NT2/D1 (cell line): ENCODE data around the gene SPINDOC.

Experiments used
- DNase-seq: peaks from one replicate; pipeline ENCODE4 v3.0.0-alpha.2; 2011; ENCODE audit warnings: low read depth, low spot score
- H3K27me3 ChIP-seq: 2 replicates; pipeline ENCODE4 v1.6.0; 2011; ENCODE audit warnings: mild to moderate bottlenecking; ENCODE audit not compliant: insufficient read length, insufficient read depth
- H3K36me3 ChIP-seq: 2 replicates; pipeline ENCODE4 v1.6.1; 2011; ENCODE audit warnings: mild to moderate bottlenecking, low read length, mixed read lengths; ENCODE audit not compliant: insufficient read depth, insufficient read length
- H3K4me1 ChIP-seq: 2 replicates; pipeline ENCODE4 v1.5.1; 2011; ENCODE audit not compliant: insufficient read depth, insufficient read length
- H3K4me3 ChIP-seq: 2 replicates; pipeline ENCODE4 v1.5.1; 2011; ENCODE audit warnings: low read depth; ENCODE audit not compliant: insufficient read length
- H3K9ac ChIP-seq: 2 replicates; pipeline ENCODE4 v1.6.0; 2011; ENCODE audit warnings: low read depth; ENCODE audit not compliant: insufficient read length
- H3K9me3 ChIP-seq: 2 replicates; pipeline ENCODE4 v1.5.1; 2011; ENCODE audit warnings: mild to moderate bottlenecking, low read length; ENCODE audit not compliant: insufficient read depth
- SUZ12 ChIP-seq: IDR thresholded peaks from 2 replicates; pipeline ENCODE4 v1.6.1; 2011; ENCODE audit not compliant: insufficient read length, insufficient read depth; ENCODE audit errors: extremely low read depth
- YY1 ChIP-seq: IDR thresholded peaks from 2 replicates; pipeline ENCODE4 v1.6.1; 2011; ENCODE audit not compliant: insufficient read length, insufficient read depth
- ZNF274 ChIP-seq: IDR thresholded peaks from 2 replicates; pipeline ENCODE4 v1.6.1; 2011; ENCODE audit warnings: mild to moderate bottlenecking, low read depth, low read length

The SPINDOC gene

GRCh38 chr11:63829823-63830489 is 16.7 kb downstream of the SPINDOC start:
- Histone ChIP-seq H3K4me1 (peaks cover 18% of the 10 kb centered on the region), H3K9ac (no peak overlapping the region), H3K36me3 (peaks cover 41% of the 10 kb centered on the region), H3K4me3 (no peak overlapping the region), H3K9me3 (no peaks in the 10 kb centered on the region), H3K27me3 (no peaks in the 10 kb centered on the region)
- no peak for DNase-seq
- TF ChIP-seq SUZ12 (no peak), YY1 (no peak), ZNF274 (no peak)

DNA sequence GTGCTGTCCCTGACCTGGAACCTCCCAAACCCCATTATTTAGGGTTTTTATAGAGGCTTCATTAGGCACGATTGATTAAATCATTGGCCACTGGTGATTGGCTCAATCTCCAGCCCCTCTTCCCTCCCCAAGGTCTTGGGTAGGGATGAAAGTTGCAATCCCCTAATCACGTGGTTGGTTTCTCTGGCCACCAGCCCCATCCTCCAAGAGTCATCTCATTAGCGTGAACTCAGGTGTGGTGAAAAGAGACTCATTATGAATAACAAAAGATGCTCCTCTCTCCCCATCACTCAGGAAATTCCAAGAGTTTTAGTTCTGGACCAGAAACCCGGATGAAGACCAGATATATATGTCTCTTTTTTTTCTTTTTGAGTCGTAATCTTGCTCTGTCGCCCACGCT is 18.1 kb downstream of the SPINDOC start:
- TF ChIP-seq YY1 (no peak), SUZ12 (no peak), ZNF274 (no peak)
- H3K9ac ChIP-seq = no peak overlapping the region
- H3K4me1 ChIP-seq = peaks cover 21% of the 10 kb centered on the region
- no peaks in the 10 kb centered on the region for H3K27me3 ChIP-seq
- no peaks in the 10 kb centered on the region for H3K9me3 ChIP-seq
- DNase-seq = no peak
- H3K36me3 ChIP-seq = peaks cover 27% of the 10 kb centered on the region
- no peak overlapping the region for H3K4me3 ChIP-seq

DNA sequence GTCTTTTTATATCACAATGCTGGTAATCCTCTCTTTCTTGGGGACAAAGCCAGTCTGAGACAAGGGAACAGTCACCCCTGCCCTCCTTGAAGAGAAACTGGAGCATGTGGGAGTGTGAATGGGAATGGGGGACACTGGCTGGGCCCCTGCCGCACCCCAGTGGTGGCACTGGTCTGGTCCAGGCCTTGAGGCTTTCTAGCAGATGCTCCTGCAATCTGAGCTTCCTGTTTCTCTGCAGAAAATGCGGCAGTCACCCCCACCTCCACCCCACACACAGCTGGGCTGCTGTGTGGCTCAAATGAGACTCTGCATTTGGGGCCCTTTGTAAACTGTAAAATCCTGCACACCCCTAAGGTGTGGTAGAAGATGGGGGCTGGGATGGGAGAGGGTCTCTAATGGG is 19.1 kb downstream of the SPINDOC start:
- DNase-seq = no peak
- no peak for TF ChIP-seq YY1
- TF ChIP-seq SUZ12 = no peak
- no peak for TF ChIP-seq ZNF274
- Histone ChIP-seq H3K9me3 (no peaks in the 10 kb centered on the region), H3K4me1 (peaks cover 21% of the 10 kb centered on the region), H3K27me3 (no peaks in the 10 kb centered on the region), H3K9ac (peak overlapping the region; percentile 28), H3K4me3 (no peak overlapping the region), H3K36me3 (peaks cover 17% of the 10 kb centered on the region)

DNA sequence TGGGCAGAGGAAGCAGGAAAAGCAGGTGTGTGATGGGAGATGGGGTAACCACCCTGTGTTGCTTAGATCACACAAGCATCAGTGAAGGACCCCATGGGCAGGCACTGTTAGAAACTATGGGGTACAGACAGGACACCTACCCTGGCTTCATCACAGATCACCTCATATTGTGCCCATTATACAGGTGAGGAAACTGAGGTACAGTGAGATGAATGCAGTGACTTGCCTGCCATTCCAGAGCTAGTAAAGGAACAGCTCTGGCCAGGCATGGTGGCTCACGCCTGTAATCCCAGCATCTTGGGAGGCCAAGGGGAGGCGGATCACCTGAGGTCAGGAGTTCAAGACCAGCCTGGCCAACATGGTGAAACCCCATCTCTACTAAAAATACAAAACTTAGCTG is 19.8 kb downstream of the SPINDOC start:
- H3K9ac ChIP-seq = no peak overlapping the region
- peaks cover 12% of the 10 kb centered on the region for H3K36me3 ChIP-seq
- TF ChIP-seq ZNF274 (no peak), SUZ12 (no peak), YY1 (no peak)
- DNase-seq = no peak
- no peaks in the 10 kb centered on the region for H3K9me3 ChIP-seq
- no peaks in the 10 kb centered on the region for H3K27me3 ChIP-seq
- no peak overlapping the region for H3K4me3 ChIP-seq
- H3K4me1 ChIP-seq = peaks cover 26% of the 10 kb centered on the region

DNA sequence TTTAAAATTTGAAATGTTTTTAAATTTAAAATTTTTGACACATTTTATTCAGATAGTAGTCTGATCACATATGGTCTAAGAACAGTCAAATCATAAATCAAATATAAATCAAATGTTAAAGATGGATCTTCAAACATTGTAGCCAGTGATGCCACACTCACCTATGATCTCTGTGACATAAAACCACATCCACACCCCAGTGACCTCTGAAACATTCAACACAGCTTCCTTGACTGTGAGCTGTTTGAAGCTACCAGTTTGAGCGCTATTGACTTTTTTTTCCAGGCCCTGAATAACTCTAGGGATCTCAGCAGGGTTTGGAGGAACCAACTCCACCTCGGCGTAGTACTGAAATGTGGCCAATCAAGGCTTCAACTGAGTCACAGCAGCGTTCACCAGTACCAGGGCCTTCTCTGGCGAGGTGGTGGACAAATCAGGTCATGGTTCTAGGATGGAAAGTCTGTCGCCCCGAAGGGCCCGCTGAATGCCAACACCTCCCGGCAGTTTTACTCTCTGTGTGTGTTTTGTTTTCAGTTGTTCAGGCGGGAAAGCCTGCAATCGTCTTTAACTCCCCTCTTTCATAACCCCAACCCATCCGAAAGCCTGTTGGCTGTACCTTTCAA is 21.4 kb downstream of the SPINDOC start:
- H3K4me1 ChIP-seq = peaks cover 29% of the 10 kb centered on the region
- no peak for TF ChIP-seq YY1
- TF ChIP-seq ZNF274 = no peak
- TF ChIP-seq SUZ12 = no peak
- H3K9me3 ChIP-seq = no peaks in the 10 kb centered on the region
- no peak overlapping the region for H3K4me3 ChIP-seq
- H3K9ac ChIP-seq = no peak overlapping the region
- H3K27me3 ChIP-seq = no peaks in the 10 kb centered on the region
- no peak for DNase-seq
- no peaks in the 10 kb centered on the region for H3K36me3 ChIP-seq

DNA sequence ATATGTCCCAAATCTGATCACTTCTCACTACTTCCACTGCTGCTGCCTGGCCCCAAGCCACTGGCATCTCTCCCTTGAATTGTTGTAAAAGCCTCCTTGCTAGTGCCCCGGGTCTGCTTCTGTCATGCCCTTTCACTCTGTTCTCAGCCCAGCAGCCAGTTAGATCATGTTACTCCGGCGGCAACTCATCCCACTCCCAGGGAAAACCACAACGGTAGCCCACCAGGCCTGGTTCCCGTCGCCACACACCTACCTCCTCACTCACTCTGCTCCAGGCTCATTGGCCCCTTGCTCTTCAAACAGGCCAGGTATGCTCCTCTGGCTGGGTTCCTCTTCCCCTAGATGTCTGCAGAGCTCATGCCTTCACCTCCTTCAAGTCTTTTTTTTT is 21.9 kb downstream of the SPINDOC start:
- H3K9me3 ChIP-seq = no peaks in the 10 kb centered on the region
- no peaks in the 10 kb centered on the region for H3K36me3 ChIP-seq
- H3K9ac ChIP-seq = no peak overlapping the region
- H3K27me3 ChIP-seq = no peaks in the 10 kb centered on the region
- H3K4me3 ChIP-seq = no peak overlapping the region
- peaks cover 24% of the 10 kb centered on the region for H3K4me1 ChIP-seq
- no peak for DNase-seq
- TF ChIP-seq SUZ12 (no peak), YY1 (no peak), ZNF274 (no peak)

DNA sequence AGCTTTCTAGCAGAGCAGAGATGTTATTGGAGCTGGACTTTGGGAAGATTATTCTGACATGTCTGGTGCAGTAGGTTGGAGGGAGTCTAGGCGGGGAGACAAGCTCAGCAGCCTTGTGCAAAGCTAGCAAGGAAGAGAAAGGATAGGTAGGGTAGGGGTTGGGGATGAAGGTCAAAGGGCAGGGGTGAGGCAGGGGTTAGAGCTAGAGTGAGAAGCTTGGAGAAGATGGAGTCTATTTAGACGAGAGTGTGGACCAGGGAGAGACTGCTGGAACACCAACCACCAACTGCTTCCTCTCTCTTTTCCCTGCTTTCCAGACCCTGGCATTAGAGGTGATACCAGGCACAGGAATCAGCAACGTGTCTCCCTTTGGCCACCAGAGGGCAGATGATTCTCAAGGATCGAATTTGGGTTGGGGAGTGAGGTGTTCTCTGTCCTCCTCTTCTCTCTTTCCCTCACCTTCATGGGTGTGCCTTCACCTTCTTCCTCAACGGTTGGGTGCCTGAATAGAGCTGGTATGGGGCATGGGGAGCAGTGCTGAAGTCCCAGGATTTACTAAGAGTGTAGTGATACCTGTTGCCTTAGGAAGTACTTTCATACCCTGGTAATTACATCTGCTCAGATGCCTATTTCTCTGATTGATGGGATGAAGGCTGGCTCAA is 23.9 kb downstream of the SPINDOC start:
- no peak for TF ChIP-seq YY1
- TF ChIP-seq SUZ12 = no peak
- no peak for TF ChIP-seq ZNF274
- DNase-seq = no peak

More for the DNA sequence above, 23.9 kb downstream of the SPINDOC start:
- peaks cover 26% of the 10 kb centered on the region for H3K4me1 ChIP-seq
- no peaks in the 10 kb centered on the region for H3K9me3 ChIP-seq
- no peaks in the 10 kb centered on the region for H3K27me3 ChIP-seq
- H3K9ac ChIP-seq = peak overlapping the region; percentile 86
- H3K4me3 ChIP-seq = no peak overlapping the region
- no peaks in the 10 kb centered on the region for H3K36me3 ChIP-seq
